Suprapubic skin (tissue), 4 donors: Measurements from ENCODE around the gene DENND11. TPM values are rescaled to one million over a fixed set of nuclear protein-coding genes. Genes with fewer than 3 reads are reported as not detected.
A peak's percentile ranks its signal among the peaks of the same experiment; 100 is the strongest.

Source experiments
- DNase-seq, 2 donors: peaks; one replicate each; pipeline ENCODE4 v3.0.0-alpha.2; 2019; ENCODE audit warnings: low spot score in 2 of 2
- H3K27ac ChIP-seq: fragments of 200-600 bp; sonication (generic); one replicate; pipeline ENCODE4 v1.5.1; 2019
- H3K27me3 ChIP-seq: fragments of 200-600 bp; sonication (generic); one replicate; pipeline ENCODE4 v1.5.1; 2019
- H3K36me3 ChIP-seq: fragments of 200-600 bp; sonication (generic); one replicate; pipeline ENCODE4 v1.5.1; 2019
- H3K4me1 ChIP-seq: fragments of 200-600 bp; sonication (generic); one replicate; pipeline ENCODE4 v1.5.1; 2019
- H3K4me3 ChIP-seq: fragments of 200-600 bp; sonication (generic); one replicate; pipeline ENCODE4 v1.5.1; 2019; ENCODE audit warnings: mild to moderate bottlenecking
- H3K9me3 ChIP-seq: fragments of 200-600 bp; sonication (generic); one replicate; pipeline ENCODE4 v1.5.1; 2019
- EP300 ChIP-seq: sonication (generic); formaldehyde crosslinking; IDR thresholded peaks from one replicate; pipeline ENCODE4 v1.6.1; 2017; ENCODE audit warnings: antibody characterized with exemption
- POLR2A ChIP-seq, 2 donors: fragments of 450-650 bp; IDR thresholded peaks; one replicate each; pipeline ENCODE4 v1.6.1; 2017; ENCODE audit warnings: antibody characterized with exemption in 2 of 2, mild to moderate bottlenecking in 2 of 2, moderate library complexity in 2 of 2
- POLR2AphosphoS5 ChIP-seq, 3 donors: sonication (generic); formaldehyde crosslinking; IDR thresholded peaks; one replicate each; pipeline ENCODE4 v1.6.1; 2017; ENCODE audit warnings: antibody characterized with exemption in 3 of 3
- WGBS: methylation state at CpG from one replicate; pipeline ENCODE4 v1.1.5; 2018; 5-methylcytosine and 5-hydroxymethylcytosine counted together
- total RNA-seq, 4 donors: library from RNA; depleted of rRNA; stranded (reverse); fragments of >200 nt; gene quantifications; one replicate each; pipeline ENCODE4 v1.1.0, GENCODE V29; 2016
- TF ChIP-seq, protein P1 (sequence below), 2 donors: fragments of 200-600 bp in 1 of 2; fragments of 450-650 bp in 1 of 2; sonication (generic) in 1 of 2; IDR thresholded peaks; one replicate each; pipeline ENCODE4 v1.5.1; 2016 to 2019; ENCODE audit warnings: antibody characterized with exemption in 2 of 2, mild to moderate bottlenecking in 1 of 2, moderate library complexity in 1 of 2

The DENND11 gene
- total RNA-seq, 4 donors from 2014 or later = 12.5 to 45.2 (median 17.9) TPM

DNA sequence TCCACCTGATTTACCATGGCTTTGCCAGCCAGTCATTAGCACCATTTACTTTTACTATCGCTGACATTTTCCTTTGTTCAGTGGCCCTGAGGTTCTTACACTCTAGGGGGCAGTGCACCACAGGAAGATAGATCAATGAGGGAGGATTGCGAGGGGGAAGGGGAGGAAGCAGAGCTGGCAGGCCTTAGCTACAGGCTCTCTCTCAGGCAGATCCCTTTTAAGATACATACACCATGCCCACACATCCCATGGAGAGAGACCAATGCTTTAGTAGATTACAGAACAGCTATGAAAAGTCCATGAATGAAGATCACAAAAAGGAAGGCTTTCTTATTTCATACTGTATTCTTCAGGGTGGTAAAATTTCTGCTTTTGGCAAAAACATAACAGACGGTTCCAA is 47.4 kb downstream of the DENND11 start:
- 54% methylated on average over 3 of the region's 3 CpGs for WGBS
- no peak for DNase-seq
- Histone ChIP-seq H3K9me3 (no peaks in the 10 kb centered on the region), H3K4me1 (peaks cover 9% of the 10 kb centered on the region), H3K27ac (no peak overlapping the region), H3K36me3 (peaks cover 31% of the 10 kb centered on the region), H3K4me3 (no peak overlapping the region), H3K27me3 (no peaks in the 10 kb centered on the region)
- no peak for TF ChIP-seq EP300
- TF ChIP-seq, protein P1, sequence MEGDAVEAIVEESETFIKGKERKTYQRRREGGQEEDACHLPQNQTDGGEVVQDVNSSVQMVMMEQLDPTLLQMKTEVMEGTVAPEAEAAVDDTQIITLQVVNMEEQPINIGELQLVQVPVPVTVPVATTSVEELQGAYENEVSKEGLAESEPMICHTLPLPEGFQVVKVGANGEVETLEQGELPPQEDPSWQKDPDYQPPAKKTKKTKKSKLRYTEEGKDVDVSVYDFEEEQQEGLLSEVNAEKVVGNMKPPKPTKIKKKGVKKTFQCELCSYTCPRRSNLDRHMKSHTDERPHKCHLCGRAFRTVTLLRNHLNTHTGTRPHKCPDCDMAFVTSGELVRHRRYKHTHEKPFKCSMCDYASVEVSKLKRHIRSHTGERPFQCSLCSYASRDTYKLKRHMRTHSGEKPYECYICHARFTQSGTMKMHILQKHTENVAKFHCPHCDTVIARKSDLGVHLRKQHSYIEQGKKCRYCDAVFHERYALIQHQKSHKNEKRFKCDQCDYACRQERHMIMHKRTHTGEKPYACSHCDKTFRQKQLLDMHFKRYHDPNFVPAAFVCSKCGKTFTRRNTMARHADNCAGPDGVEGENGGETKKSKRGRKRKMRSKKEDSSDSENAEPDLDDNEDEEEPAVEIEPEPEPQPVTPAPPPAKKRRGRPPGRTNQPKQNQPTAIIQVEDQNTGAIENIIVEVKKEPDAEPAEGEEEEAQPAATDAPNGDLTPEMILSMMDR (IDR thresholded peaks at IDR 0.05) = peak; percentile 17 to 47

DNA sequence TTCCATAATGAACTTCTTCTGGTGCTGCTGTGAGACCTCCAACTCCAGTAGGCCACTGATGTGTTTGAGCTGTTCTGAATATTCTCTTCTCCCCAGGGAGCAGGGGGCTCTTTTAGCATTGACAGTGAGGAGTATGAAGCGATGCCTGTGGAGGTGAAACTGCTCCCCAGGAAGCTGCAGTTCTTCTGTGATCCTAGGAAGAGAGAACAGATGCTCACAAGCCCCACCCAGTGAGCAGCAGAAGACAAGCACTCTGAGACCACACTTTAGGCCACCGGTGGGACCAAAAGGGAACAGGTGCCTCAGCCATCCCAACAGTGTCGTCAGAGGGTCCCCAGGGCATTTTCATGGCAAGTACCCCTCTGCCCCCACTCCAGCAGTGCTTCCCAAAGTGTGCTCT is 49.3 kb downstream of the DENND11 start:
- Histone ChIP-seq H3K4me1 (peaks cover 10% of the 10 kb centered on the region), H3K9me3 (no peaks in the 10 kb centered on the region), H3K27me3 (no peaks in the 10 kb centered on the region), H3K4me3 (no peak overlapping the region), H3K36me3 (peaks cover 26% of the 10 kb centered on the region), H3K27ac (no peak overlapping the region)
- WGBS = 71% methylated on average over 3 of the region's 3 CpGs
- no peak for TF ChIP-seq POLR2AphosphoS5 (IDR thresholded peaks at IDR 0.05)
- no peak for TF ChIP-seq POLR2A (IDR thresholded peaks at IDR 0.05)
- TF ChIP-seq EP300 = no peak
- TF ChIP-seq, protein P1 (IDR thresholded peaks at IDR 0.05) = no peak
- DNase-seq = no peak

Other genes starting within 250 kb of the DENND11 start
- 10 to 100 TPM; 15.3 to 42.7 (median 19.4) TPM for gene AGK, start 150.8 kb downstream of the DENND11 start, total RNA-seq
- not detected for gene WEE2, start 6.2 kb upstream of the DENND11 start, total RNA-seq
- gene SSBP1, start 36.2 kb upstream of the DENND11 start, total RNA-seq = 100 to 1,000 TPM in 2 of 4 donors, 10 to 100 TPM in 2; 71.8 to 105 (median 92.8) TPM
- 1 to 10 TPM; 1.1 to 7.5 (median 3.4) TPM for gene TAS2R3, start 61.9 kb upstream of the DENND11 start, total RNA-seq
- 1 to 10 TPM in 2 of 4 donors, under 1 TPM in 2; 0.19 to 6.0 (median 2.0) TPM for gene TAS2R4, start 74.5 kb upstream of the DENND11 start, total RNA-seq
- 10 to 100 TPM in 1 of 4 donors, 1 to 10 TPM in 3; 1.1 to 11.3 (median 3.9) TPM for gene TAS2R5, start 88.1 kb upstream of the DENND11 start, total RNA-seq
- not detected for gene PRSS37, start 139.3 kb upstream of the DENND11 start, total RNA-seq
- not detected for gene OR9A4, start 214.2 kb upstream of the DENND11 start, total RNA-seq
- 1 to 10 TPM; 2.2 to 5.4 (median 3.9) TPM for gene CLEC5A, start 244.8 kb upstream of the DENND11 start, total RNA-seq